Adrenal gland (tissue), 5 donors: ENCODE results near the gene TRPV3.

ENCODE experiments used
- CTCF ChIP-seq, 6 experiments: fragments of 450-650 bp in 4 of 6; fragments of 200-600 bp in 2 of 6; sonication (generic) in 1 of 6; IDR thresholded peaks; 1 replicate in 5 of 6; 2 replicates in 1 of 6; pipeline versions ENCODE4 v1.5.1 to v1.8.0; 2016 to 2021; ENCODE audit warnings: antibody characterized with exemption in 6 of 6, mild to moderate bottlenecking in 2 of 6, moderate library complexity in 1 of 6
- POLR2A ChIP-seq, 2 donors: fragments of 450-650 bp; IDR thresholded peaks; one replicate each; pipeline ENCODE4 v1.6.1; 2017; ENCODE audit warnings: antibody characterized with exemption in 2 of 2, mild to moderate bottlenecking in 2 of 2, moderate library complexity in 1 of 2
- donor health status: DM: no; HTN: no; CAD: no.

- TF ChIP-seq CTCF (IDR thresholded peaks at IDR 0.05) = no peak
- no peak for TF ChIP-seq POLR2A (IDR thresholded peaks at IDR 0.05)
Observed at GRCh38 chr17:3546521-3546920, 11.1 kb downstream of the TRPV3 start.
